GM18511 (cell line): Measurements from ENCODE around the gene BBS7.

Experiments used
- ATAC-seq: cut with Tn5 transposase; IDR thresholded peaks from one replicate; pipeline ENCODE4 v1.9.1; 2021; ENCODE audit warnings: mild to moderate bottlenecking, moderate library complexity; ENCODE audit not compliant: unreplicated experiment

Gene BBS7, protein sequence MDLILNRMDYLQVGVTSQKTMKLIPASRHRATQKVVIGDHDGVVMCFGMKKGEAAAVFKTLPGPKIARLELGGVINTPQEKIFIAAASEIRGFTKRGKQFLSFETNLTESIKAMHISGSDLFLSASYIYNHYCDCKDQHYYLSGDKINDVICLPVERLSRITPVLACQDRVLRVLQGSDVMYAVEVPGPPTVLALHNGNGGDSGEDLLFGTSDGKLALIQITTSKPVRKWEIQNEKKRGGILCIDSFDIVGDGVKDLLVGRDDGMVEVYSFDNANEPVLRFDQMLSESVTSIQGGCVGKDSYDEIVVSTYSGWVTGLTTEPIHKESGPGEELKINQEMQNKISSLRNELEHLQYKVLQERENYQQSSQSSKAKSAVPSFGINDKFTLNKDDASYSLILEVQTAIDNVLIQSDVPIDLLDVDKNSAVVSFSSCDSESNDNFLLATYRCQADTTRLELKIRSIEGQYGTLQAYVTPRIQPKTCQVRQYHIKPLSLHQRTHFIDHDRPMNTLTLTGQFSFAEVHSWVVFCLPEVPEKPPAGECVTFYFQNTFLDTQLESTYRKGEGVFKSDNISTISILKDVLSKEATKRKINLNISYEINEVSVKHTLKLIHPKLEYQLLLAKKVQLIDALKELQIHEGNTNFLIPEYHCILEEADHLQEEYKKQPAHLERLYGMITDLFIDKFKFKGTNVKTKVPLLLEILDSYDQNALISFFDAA

DNA sequence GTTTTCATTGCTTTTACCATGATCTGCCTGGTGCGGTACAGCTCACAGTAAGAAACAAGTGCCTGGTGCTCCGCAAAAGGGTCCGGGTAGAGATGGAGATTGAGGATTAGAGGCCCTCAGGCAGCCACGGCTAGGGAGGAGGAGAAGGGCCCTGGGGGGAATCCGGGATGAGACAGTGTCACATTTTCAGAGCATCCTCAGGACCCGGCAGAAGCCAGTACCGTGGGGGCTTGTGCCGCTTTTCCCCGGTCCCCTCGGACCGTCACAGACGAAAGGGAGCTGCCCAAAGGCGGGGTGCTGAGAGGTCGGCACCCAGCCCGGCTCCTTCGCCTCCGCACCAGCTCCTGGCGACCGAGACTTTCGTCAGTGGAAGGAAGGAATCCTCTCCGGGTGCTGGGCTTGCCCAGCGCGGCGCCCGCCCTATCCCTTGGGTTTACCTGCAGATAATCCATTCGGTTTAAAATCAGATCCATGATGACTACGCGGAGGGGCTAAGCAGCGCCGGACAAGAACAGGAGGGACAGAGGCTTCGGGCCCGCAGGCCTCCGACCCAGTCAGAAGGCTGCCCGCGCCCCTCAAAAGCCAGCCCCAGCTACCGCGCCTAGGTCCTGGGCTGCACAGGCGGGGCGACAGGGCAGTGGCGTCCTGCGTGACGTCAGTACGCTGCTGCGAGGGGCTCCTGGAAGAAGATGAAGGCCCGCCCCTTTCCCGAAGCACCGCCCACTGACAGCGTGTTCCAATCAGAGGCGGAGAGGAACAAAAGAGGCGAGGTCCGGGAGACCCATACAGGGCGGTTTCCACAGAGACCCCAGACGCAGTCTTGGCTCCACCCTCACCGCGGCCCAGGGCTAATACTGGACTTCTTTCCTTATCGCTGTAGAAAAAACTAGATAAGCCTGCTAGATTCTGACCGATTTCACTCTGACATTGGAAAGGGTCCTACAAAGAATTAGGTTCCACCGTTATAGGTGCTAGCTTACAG, at the start of gene BBS7:
Gene BBS7, minus strand, starts transcription at position 634 of the 982 bp plus-strand sequence. Its CDS starts 161 bp downstream, at position 473.
- peak; percentile 99 for ATAC-seq

GRCh38 chr4:121913667-121914066, 43.4 kb upstream of the BBS7 start:
- no peak for ATAC-seq

DNA sequence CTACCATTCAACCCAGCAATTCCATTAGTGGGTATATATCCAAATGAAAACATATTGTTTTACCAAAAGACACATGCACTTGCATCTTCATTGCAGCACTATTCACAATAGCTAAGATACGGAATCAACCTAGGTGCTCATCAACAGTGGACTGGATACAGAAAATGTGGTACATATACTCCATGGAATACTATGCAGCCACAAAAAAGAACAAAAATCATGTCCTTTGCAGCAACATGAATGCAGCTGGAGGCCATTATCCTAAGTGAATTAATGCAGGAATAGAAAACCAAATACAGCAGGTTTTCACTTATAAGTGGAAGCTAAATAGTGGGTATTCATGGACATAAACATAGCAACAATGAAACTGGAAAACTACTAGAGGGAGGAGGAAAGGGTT, 38.1 kb upstream of the BBS7 start:
- no peak for ATAC-seq

GRCh38 chr4:121900132-121900983, 30.1 kb upstream of the BBS7 start:
- peak; percentile 98 for ATAC-seq

GRCh38 chr4:121898150-121898549, 27.9 kb upstream of the BBS7 start:
- no peak for ATAC-seq

- ATAC-seq, result no peak
Measured at GRCh38 chr4:121888134-121888533, 17.9 kb upstream of the BBS7 start.

GRCh38 chr4:121885115-121885514, 14.8 kb upstream of the BBS7 start:
- no peak for ATAC-seq

DNA sequence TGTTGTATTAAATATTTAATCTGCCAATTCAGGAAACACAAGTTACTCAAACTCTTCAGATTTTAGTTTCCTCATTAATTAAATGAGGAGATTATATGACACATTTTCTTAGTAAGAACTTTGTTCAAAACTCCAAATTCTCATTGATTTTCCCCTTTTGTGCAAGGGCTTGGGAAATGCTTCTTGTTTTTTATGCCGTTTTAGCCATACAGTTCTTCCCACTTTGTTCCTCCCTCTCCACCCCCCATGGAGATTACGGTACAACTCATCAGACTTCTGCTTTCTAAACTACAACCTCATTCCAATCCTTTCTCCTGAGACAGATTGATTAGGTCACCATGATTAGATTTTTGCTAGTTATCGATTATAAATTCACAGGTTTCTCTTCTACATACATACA, 10.9 kb upstream of the BBS7 start:
- ATAC-seq, result no peak

- no peak for ATAC-seq
Measured at GRCh38 chr4:121879135-121879534, 8.9 kb upstream of the BBS7 start.

- no peak for ATAC-seq
Measured at GRCh38 chr4:121877041-121877773, 6.9 kb upstream of the BBS7 start.

- no peak for ATAC-seq
Measured at GRCh38 chr4:121876070-121876469, 5.8 kb upstream of the BBS7 start.

DNA sequence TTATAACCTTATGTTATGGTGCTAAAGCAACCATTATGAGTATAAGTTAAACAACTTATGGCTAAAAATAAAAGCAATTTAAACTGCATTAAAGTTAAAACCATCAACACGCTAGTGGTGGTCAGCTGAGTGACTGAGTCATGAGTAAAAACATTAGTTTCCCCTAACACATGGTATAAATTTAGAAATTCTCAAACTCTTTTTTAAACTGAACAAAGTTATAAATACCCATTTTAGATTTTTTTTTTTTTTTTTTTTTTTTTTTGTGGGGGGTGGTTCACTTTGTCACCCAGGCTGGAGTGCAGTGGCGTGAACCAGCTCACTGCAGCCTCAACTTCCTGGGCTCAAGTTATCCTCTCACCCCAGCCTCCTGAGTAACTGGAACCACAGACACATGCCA, 5.4 kb upstream of the BBS7 start:
- ATAC-seq, result no peak

GRCh38 chr4:121873604-121874003, 3.3 kb upstream of the BBS7 start:
- no peak for ATAC-seq

DNA sequence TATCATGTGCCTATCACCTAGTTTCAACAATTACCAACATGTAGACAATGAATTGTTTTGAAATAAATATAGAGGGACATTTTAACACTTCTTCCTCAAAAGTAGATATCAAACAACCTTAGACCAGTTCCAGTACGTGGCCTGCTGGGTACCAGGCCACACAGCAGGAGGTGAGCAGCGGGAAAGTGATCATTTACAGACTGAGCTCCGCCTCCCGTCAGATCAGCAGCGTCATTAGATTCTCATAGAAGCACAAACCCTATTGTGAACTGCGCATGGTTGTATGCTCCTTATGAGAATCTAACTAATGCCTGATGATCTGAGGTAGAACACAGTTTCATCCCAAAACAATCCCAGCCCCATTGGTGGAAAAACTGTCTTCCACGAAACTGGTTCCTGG, 6.5 kb downstream of the BBS7 start:
- no peak for ATAC-seq

GRCh38 chr4:121861426-121861825, 8.8 kb downstream of the BBS7 start:
- no peak for ATAC-seq

DNA sequence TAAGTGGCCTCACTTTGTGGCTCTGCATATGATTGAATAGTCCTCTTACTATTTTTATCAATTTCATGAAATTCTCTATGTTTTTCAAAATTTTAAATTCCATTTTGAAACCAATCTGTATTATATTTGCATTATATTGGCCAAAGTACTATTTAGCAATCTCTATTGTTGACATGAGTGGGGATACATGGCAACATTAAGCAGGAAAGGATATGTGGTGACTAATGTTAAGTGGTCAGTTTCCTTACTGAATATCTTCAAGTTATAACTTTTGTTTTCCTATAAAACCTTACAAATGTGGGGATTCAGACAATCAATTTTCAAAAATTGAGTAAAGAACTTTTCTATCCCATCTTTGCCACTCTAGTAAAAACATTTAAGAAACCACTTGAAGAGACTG, 10.2 kb downstream of the BBS7 start:
- no peak for ATAC-seq

DNA sequence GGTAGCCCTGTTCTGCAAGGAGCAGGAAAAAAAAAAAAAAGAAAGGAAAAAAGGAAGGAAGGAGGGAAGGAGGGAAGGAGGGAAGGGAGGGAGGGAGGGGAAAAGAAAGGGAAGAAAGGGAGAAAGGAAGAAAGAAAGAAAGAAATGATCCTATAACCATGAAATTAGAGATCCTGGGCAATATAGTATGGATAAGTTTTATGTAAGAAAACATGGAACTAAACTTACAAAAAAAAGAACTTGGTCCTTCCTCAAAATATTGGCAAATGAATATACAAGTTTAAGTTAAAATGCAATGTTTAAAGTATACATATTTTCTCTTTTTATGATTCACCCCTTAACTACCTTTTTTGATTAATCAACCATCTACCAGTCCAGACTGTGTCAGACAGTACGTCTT, 18.9 kb downstream of the BBS7 start:
- ATAC-seq, result no peak

GRCh38 chr4:121846662-121847061, 23.6 kb downstream of the BBS7 start:
- ATAC-seq, result no peak

DNA sequence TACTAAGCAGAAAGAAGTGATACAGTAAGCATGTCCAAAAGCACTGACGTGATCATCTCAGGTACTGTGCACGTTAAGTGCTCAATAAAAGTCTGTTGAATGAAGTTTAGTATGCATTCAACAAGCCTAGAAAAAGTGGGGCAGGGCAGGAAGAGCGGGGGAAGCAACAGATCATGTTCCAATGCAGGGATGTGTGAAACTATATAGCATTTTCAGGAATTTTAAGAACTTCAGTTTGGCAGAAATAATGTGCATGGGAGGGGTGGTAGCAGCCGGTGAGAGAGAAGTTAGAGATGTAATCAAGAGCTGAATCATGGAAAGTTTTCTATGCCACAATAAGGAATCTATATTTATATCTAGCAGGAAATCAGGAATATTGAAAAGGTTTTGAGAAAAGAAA, 27.4 kb downstream of the BBS7 start:
- no peak for ATAC-seq

- ATAC-seq, result no peak
Measured at GRCh38 chr4:121838136-121838535, 32.1 kb downstream of the BBS7 start.
